Endothelial cell (in vitro differentiated cells): Measurements from ENCODE around the gene HS3ST4. TPM values are rescaled to one million over a fixed set of nuclear protein-coding genes. Genes with fewer than 3 reads are reported as not detected.

Experiments used
- DNase-seq: peaks from one replicate; pipeline ENCODE4 v3.0.0; 2021; ENCODE audit warnings: low spot score
- H3K27ac Mint-ChIP-seq: one replicate; pipeline ENCODE4 v1.8.0; 2021; ENCODE audit warnings: mixed read lengths, inconsistent platforms; ENCODE audit not compliant: unreplicated experiment
- H3K27me3 Mint-ChIP-seq: one replicate; pipeline ENCODE4 v1.8.0; 2021; ENCODE audit warnings: mild to moderate bottlenecking, moderate library complexity, mixed read lengths, inconsistent platforms; ENCODE audit not compliant: unreplicated experiment
- H3K36me3 Mint-ChIP-seq: one replicate; pipeline ENCODE4 v1.8.0; 2021; ENCODE audit warnings: mild to moderate bottlenecking, low read depth, mixed read lengths, inconsistent platforms; ENCODE audit not compliant: unreplicated experiment
- H3K4me1 Mint-ChIP-seq: one replicate; pipeline ENCODE4 v1.8.0; 2021; ENCODE audit warnings: mild to moderate bottlenecking, mixed read lengths, inconsistent platforms; ENCODE audit not compliant: unreplicated experiment
- H3K4me3 Mint-ChIP-seq: one replicate; pipeline ENCODE4 v1.8.0; 2021; ENCODE audit warnings: mild to moderate bottlenecking, mixed read lengths, inconsistent platforms; ENCODE audit not compliant: unreplicated experiment
- H3K9me3 Mint-ChIP-seq: one replicate; pipeline ENCODE4 v1.8.0; 2021; ENCODE audit warnings: mixed read lengths, inconsistent platforms; ENCODE audit not compliant: unreplicated experiment
- CTCF ChIP-seq: fragments of 200-600 bp; sonication (generic); IDR thresholded peaks from one replicate; pipeline ENCODE4 v1.5.0; 2021; ENCODE audit warnings: antibody characterized with exemption; ENCODE audit not compliant: unreplicated experiment
- total RNA-seq: library from RNA; stranded (reverse); fragmentation: NEBNext Ultra II Directional; extraction: Animal tissue kit (Norgen Biotek cat#: 25700); gene quantifications from one replicate; pipeline ENCODE4 v1.2.1, GENCODE V29; 2021; ENCODE audit not compliant: unreplicated experiment

HS3ST4 gene
- total RNA-seq, 1 donor from 2014 or later, result 4.8 TPM

GRCh38 chr16:25838724-25839186 is 147.0 kb downstream of the HS3ST4 start:
- Mint-ChIP-seq H3K4me3 (no peak overlapping the region), H3K4me1 (peaks cover 8% of the 10 kb centered on the region), H3K27ac (no peak overlapping the region), H3K27me3 (no peaks in the 10 kb centered on the region), H3K36me3 (no peaks in the 10 kb centered on the region), H3K9me3 (peaks cover 9% of the 10 kb centered on the region)
- TF ChIP-seq CTCF, result peak; percentile 88
- DNase-seq, result peak; percentile 8

GRCh38 chr16:25841761-25842160 is 150.0 kb downstream of the HS3ST4 start:
- Mint-ChIP-seq H3K36me3 (no peaks in the 10 kb centered on the region), H3K9me3 (peaks cover 5% of the 10 kb centered on the region)

GRCh38 chr16:25845901-25846300 is 154.1 kb downstream of the HS3ST4 start:
- no peak overlapping the region for H3K4me3 Mint-ChIP-seq
- no peaks in the 10 kb centered on the region for H3K9me3 Mint-ChIP-seq
- TF ChIP-seq CTCF, result no peak
- no peaks in the 10 kb centered on the region for H3K4me1 Mint-ChIP-seq
- no peak for DNase-seq
- H3K27ac Mint-ChIP-seq, result no peak overlapping the region
- no peaks in the 10 kb centered on the region for H3K27me3 Mint-ChIP-seq
- no peaks in the 10 kb centered on the region for H3K36me3 Mint-ChIP-seq

More at GRCh38 chr16:25841761-25842160, 150.0 kb downstream of the HS3ST4 start:
- Mint-ChIP-seq H3K27ac (no peak overlapping the region), H3K4me3 (no peak overlapping the region), H3K4me1 (peaks cover 8% of the 10 kb centered on the region), H3K27me3 (no peaks in the 10 kb centered on the region)
- no peak for DNase-seq
- TF ChIP-seq CTCF, result no peak

GRCh38 chr16:25854141-25854540 is 162.4 kb downstream of the HS3ST4 start:
- Mint-ChIP-seq H3K9me3 (no peaks in the 10 kb centered on the region), H3K4me3 (no peak overlapping the region), H3K27me3 (no peaks in the 10 kb centered on the region), H3K36me3 (peaks cover 3% of the 10 kb centered on the region), H3K4me1 (no peaks in the 10 kb centered on the region), H3K27ac (peak overlapping the region; percentile 79)
- no peak for TF ChIP-seq CTCF
- no peak for DNase-seq

GRCh38 chr16:25855063-25855462 is 163.3 kb downstream of the HS3ST4 start:
- DNase-seq, result no peak
- TF ChIP-seq CTCF, result no peak
- no peaks in the 10 kb centered on the region for H3K27me3 Mint-ChIP-seq
- peaks cover 3% of the 10 kb centered on the region for H3K36me3 Mint-ChIP-seq
- no peaks in the 10 kb centered on the region for H3K4me1 Mint-ChIP-seq
- H3K27ac Mint-ChIP-seq, result no peak overlapping the region
- no peak overlapping the region for H3K4me3 Mint-ChIP-seq
- no peaks in the 10 kb centered on the region for H3K9me3 Mint-ChIP-seq
